Colonic mucosa (tissue), 4 donors: Measurements from ENCODE around the gene SLIT1. TPM values are rescaled to one million over a fixed set of nuclear protein-coding genes. Genes with fewer than 3 reads are reported as not detected.

Experiments used
- DNase-seq: peaks from one replicate; pipeline ENCODE4 v3.0.0-alpha.2; 2020
- H3K27ac ChIP-seq: fragments of 200-600 bp; one replicate; pipeline ENCODE4 v1.8.0; 2021
- H3K27me3 ChIP-seq: fragments of 200-600 bp; one replicate; pipeline ENCODE4 v1.8.0; 2021
- H3K36me3 ChIP-seq: fragments of 200-600 bp; one replicate; pipeline ENCODE4 v1.8.0; 2021
- H3K4me1 ChIP-seq: fragments of 200-600 bp; one replicate; pipeline ENCODE4 v1.8.0; 2021; ENCODE audit warnings: mild to moderate bottlenecking
- H3K4me3 ChIP-seq: fragments of 200-600 bp; one replicate; pipeline ENCODE4 v1.8.0; 2021
- H3K9ac ChIP-seq, 2 donors: one replicate each; pipeline ENCODE4 v1.7.0; 2013; ENCODE audit warnings: control low read depth in 2 of 2, low read depth in 2 of 2, low read length in 2 of 2
- H3K9me3 ChIP-seq: fragments of 200-600 bp; one replicate; pipeline ENCODE4 v1.8.0; 2021
- intact Hi-C: fragments of 100-400 bp; cut with DNase I; formaldehyde crosslinking; loops from one replicate; pipeline ENCODE4 v1.14.1; 2022
- total RNA-seq, 2 donors: library from RNA; stranded (reverse); fragmentation: NEBNext Ultra II Directional in 1 of 2; extraction: Animal tissue kit (Norgen Biotek cat#: 25700) in 1 of 2; gene quantifications; one replicate each; pipeline ENCODE4 v1.2.1, GENCODE V29; 2021
- TF ChIP-seq, protein P1 (sequence below): fragments of 200-600 bp; IDR thresholded peaks from one replicate; pipeline ENCODE4 v1.8.0; 2022; ENCODE audit warnings: antibody characterized with exemption, mild to moderate bottlenecking
- donor health status: healthy.
- donor health status: DM: no; HTN: no; CAD: no.
- donor health status: DM: no; HTN: no; CAD: no.

The SLIT1 gene
- total RNA-seq, 2 donors from 2014 or later = 0.17 to 0.24 TPM

- H3K27ac ChIP-seq = no peak overlapping the region
- peaks cover 30% of the 10 kb centered on the region for H3K27me3 ChIP-seq
- intact Hi-C loops = no loop called here
- no peak overlapping the region for H3K4me3 ChIP-seq
- TF ChIP-seq, protein P1, sequence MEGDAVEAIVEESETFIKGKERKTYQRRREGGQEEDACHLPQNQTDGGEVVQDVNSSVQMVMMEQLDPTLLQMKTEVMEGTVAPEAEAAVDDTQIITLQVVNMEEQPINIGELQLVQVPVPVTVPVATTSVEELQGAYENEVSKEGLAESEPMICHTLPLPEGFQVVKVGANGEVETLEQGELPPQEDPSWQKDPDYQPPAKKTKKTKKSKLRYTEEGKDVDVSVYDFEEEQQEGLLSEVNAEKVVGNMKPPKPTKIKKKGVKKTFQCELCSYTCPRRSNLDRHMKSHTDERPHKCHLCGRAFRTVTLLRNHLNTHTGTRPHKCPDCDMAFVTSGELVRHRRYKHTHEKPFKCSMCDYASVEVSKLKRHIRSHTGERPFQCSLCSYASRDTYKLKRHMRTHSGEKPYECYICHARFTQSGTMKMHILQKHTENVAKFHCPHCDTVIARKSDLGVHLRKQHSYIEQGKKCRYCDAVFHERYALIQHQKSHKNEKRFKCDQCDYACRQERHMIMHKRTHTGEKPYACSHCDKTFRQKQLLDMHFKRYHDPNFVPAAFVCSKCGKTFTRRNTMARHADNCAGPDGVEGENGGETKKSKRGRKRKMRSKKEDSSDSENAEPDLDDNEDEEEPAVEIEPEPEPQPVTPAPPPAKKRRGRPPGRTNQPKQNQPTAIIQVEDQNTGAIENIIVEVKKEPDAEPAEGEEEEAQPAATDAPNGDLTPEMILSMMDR = no peak
- no peak overlapping the region for H3K9ac ChIP-seq
- H3K36me3 ChIP-seq = no peaks in the 10 kb centered on the region
- H3K9me3 ChIP-seq = no peaks in the 10 kb centered on the region
- DNase-seq = no peak
- H3K4me1 ChIP-seq = no peaks in the 10 kb centered on the region
Observed at GRCh38 chr10:97183314-97183713, 2.4 kb downstream of the SLIT1 start.

GRCh38 chr10:97182288-97182990, 3.3 kb downstream of the SLIT1 start:
- H3K27ac ChIP-seq = no peak overlapping the region
- H3K36me3 ChIP-seq = no peaks in the 10 kb centered on the region
- no peaks in the 10 kb centered on the region for H3K4me1 ChIP-seq
- TF ChIP-seq, protein P1 = no peak
- intact Hi-C loops = no loop called here
- peaks cover 30% of the 10 kb centered on the region for H3K27me3 ChIP-seq
- H3K4me3 ChIP-seq = no peak overlapping the region
- H3K9ac ChIP-seq = no peak overlapping the region
- DNase-seq = no peak
- H3K9me3 ChIP-seq = no peaks in the 10 kb centered on the region

DNA sequence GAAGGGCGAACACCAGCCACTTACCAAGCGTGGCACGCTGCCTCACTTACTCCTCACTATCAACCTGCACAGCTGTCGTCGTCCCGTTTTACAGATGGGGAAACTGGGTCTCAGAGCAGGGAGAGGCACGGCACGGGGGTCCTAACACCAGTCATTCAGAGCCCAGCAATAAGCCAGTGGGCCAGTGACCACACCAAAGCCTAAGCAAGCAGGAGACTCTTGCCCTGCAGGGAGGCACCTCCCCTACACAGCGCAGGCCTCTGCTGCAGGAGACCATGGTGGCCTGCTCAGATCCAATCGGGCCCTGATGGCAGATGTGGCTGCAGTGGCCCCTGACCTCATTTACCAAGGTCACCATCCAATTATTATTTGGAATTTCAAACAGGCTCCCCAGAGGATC, 4.8 kb downstream of the SLIT1 start:
- Histone ChIP-seq H3K9me3 (no peaks in the 10 kb centered on the region), H3K27ac (no peak overlapping the region), H3K9ac (no peak overlapping the region), H3K36me3 (no peaks in the 10 kb centered on the region), H3K4me1 (no peaks in the 10 kb centered on the region), H3K27me3 (peaks cover 22% of the 10 kb centered on the region), H3K4me3 (no peak overlapping the region)
- TF ChIP-seq, protein P1 = no peak
- no peak for DNase-seq
- intact Hi-C loops = no loop called here

- Histone ChIP-seq H3K4me3 (no peak overlapping the region), H3K9me3 (no peaks in the 10 kb centered on the region), H3K9ac (no peak overlapping the region), H3K27me3 (peaks cover 16% of the 10 kb centered on the region), H3K27ac (no peak overlapping the region), H3K4me1 (no peaks in the 10 kb centered on the region), H3K36me3 (no peaks in the 10 kb centered on the region)
- intact Hi-C loops = no loop called here
- TF ChIP-seq, protein P1 = no peak
- no peak for DNase-seq
Observed at GRCh38 chr10:97180363-97180755, 5.4 kb downstream of the SLIT1 start.

GRCh38 chr10:97179731-97180362, 5.9 kb downstream of the SLIT1 start:
- intact Hi-C loops = no loop called here
- Histone ChIP-seq H3K9ac (no peak overlapping the region), H3K4me1 (no peaks in the 10 kb centered on the region), H3K9me3 (no peaks in the 10 kb centered on the region), H3K27ac (no peak overlapping the region), H3K27me3 (peaks cover 11% of the 10 kb centered on the region), H3K4me3 (no peak overlapping the region), H3K36me3 (no peaks in the 10 kb centered on the region)
- no peak for DNase-seq
- TF ChIP-seq, protein P1 = no peak
